Measurements from ENCODE around the gene GORAB. TPM values are rescaled to one million over a fixed set of nuclear protein-coding genes. Genes with fewer than 3 reads are reported as not detected.

Gene GORAB
- total and polyA plus RNA-seq, 9 of the 15 experiments (the other 6 are each of a cell fraction or from before 2014, with no cell fraction given) = 4.4 to 12.9 (median 8.9) TPM

DNA sequence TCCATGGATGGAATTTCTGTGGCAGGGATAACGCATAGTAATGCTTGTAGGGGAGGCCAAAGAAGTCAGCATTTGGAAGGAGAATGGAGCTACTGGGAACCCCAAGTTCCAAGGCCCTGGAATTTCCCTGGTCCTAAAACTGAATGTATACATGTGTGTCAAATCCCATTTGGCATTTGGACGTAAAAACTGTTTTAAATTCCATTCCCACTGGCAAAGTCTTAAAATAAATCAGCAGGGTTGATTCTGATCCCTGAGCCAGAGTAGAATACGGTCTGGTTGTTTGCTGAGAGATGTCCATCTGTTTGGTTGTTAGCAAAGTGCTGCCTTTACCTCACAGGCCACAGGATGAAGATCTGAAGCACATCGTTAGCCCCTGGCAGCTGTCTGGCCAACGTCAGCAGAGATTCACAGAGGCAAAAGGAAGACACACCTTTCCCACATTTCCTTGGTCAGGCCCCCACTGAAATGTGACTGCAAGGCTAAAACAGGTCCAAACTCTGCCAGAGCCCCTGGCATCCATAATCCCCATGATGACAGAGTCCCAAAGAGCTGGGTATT, 62.2 kb downstream of the GORAB start:
- no peak overlapping the region for H3K4me3 ChIP-seq
- no peaks in the 10 kb centered on the region for H3K36me3 ChIP-seq (ENCODE audit: control insufficient read depth, insufficient read depth, low read length)
- 2% methylated on average over 5 of the region's 5 CpGs for WGBS (ENCODE audit: insufficient coverage, low coverage, missing lambda C conversion rate)
- no peak overlapping the region for H3K4me2 ChIP-seq (ENCODE audit: insufficient read depth, low read length)
- no peaks in the 10 kb centered on the region for H3K9me1 ChIP-seq (ENCODE audit: control insufficient read depth, insufficient read depth, low read length)
- POLR2A ChIA-PET = interaction anchor here (0.6 kb wide), 1 partner anchor 799 kb away, joined by 3 read pairs; no protein-coding TSS in a partner anchor
- ATAC-seq = no peak
- H3K4me1 ChIP-seq (replicated peaks in 1 of 2; ENCODE audit: control insufficient read depth in 2 of 2, insufficient read depth in 2 of 2, low read length in 2 of 2) = no peaks in the 10 kb centered on the region
- CTCF ChIA-PET (ENCODE audit: low intra/inter-chr PET ratio) = no interaction called here
- FAIRE-seq = no peak
- no peaks in the 10 kb centered on the region for H4K20me1 ChIP-seq (replicated peaks; ENCODE audit: control insufficient read depth, insufficient read depth, low read length)
- intact Hi-C loops (cut with micrococcal nuclease) (no loop called here), in situ Hi-C loops (cut with MboI) (no loop called here)
- no peak for DNase-seq (ENCODE audit: extremely low read depth in 1 of 4, low spot score in 3 of 4)
- no peak overlapping the region for H2AFZ ChIP-seq (ENCODE audit: low read depth, low read length)
- no TSS peak for BruUV-seq (replicated peaks)
- no peaks in the 10 kb centered on the region for H3K79me2 ChIP-seq (ENCODE audit: control insufficient read depth, insufficient read depth, low read length)
- H3K9ac ChIP-seq (ENCODE audit: insufficient read depth in 1 of 2, low read depth in 2 of 2, low read length in 2 of 2) = no peak overlapping the region
- H3K27me3 ChIP-seq (ENCODE audit: control insufficient read depth in 2 of 2, insufficient read depth in 2 of 2, low read length in 2 of 2) = no peaks in the 10 kb centered on the region
- H3K9me3 ChIP-seq (replicated peaks; ENCODE audit: control insufficient read depth, insufficient read depth, low read depth, low read length) = 0 out of 2 replicates have a peak, but pooled peaks cover 2% of the 10 kb centered on the region
- TF ChIP-seq, protein P1, sequence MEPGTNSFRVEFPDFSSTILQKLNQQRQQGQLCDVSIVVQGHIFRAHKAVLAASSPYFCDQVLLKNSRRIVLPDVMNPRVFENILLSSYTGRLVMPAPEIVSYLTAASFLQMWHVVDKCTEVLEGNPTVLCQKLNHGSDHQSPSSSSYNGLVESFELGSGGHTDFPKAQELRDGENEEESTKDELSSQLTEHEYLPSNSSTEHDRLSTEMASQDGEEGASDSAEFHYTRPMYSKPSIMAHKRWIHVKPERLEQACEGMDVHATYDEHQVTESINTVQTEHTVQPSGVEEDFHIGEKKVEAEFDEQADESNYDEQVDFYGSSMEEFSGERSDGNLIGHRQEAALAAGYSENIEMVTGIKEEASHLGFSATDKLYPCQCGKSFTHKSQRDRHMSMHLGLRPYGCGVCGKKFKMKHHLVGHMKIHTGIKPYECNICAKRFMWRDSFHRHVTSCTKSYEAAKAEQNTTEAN (CRISPR knock-in tag; IDR thresholded peaks at IDR 0.05) = no peak
- TF ChIP-seq MCM3 (IDR thresholded peaks at IDR 0.05) = no peak
- no peak for TF ChIP-seq ZFP30 (CRISPR knock-in tag; IDR thresholded peaks at IDR 0.05; ENCODE audit: borderline replicate concordance)
- no peak overlapping the region for H3K27ac ChIP-seq (ENCODE audit: extremely low read depth, low read depth, low read length)

DNA sequence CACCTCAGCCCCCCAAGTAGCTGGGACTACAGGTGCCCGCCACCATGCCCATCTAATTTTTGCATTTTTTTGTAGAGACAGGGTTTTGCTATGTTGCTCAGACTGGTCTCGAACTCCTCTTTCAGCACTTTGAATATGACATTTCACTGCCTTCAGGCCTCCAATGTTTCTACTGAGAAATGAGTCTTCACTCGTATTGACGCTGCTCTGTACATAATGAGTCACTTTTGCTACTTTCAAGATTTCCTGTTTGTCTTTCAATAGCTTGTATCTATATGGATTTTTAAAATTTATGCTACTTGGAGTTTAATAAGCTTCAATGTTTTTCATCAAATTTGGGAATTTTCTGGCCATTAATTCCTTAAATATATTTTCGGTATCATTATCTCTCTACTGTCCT, 64.7 kb downstream of the GORAB start:
- H3K9me1 ChIP-seq (ENCODE audit: control insufficient read depth, insufficient read depth, low read length) = no peaks in the 10 kb centered on the region
- DNase-seq (ENCODE audit: extremely low read depth in 1 of 4, low spot score in 3 of 4) (no peak), FAIRE-seq (no peak), ATAC-seq (no peak)
- BruUV-seq (replicated peaks) = no TSS peak
- no peaks in the 10 kb centered on the region for H3K4me1 ChIP-seq (replicated peaks in 1 of 2; ENCODE audit: control insufficient read depth in 2 of 2, insufficient read depth in 2 of 2, low read length in 2 of 2)
- POLR2A ChIA-PET = no interaction called here
- no peak overlapping the region for H2AFZ ChIP-seq (ENCODE audit: low read depth, low read length)
- intact Hi-C loops (cut with micrococcal nuclease) (no loop called here), in situ Hi-C loops (cut with MboI) (no loop called here)
- H3K4me2 ChIP-seq (ENCODE audit: insufficient read depth, low read length) = no peak overlapping the region
- H3K27me3 ChIP-seq (ENCODE audit: control insufficient read depth in 2 of 2, insufficient read depth in 2 of 2, low read length in 2 of 2) = no peaks in the 10 kb centered on the region
- H3K4me3 ChIP-seq = no peak overlapping the region
- H3K9ac ChIP-seq (ENCODE audit: insufficient read depth in 1 of 2, low read depth in 2 of 2, low read length in 2 of 2) = no peak overlapping the region
- no peaks in the 10 kb centered on the region for H3K36me3 ChIP-seq (ENCODE audit: control insufficient read depth, insufficient read depth, low read length)
- CTCF ChIA-PET (ENCODE audit: low intra/inter-chr PET ratio) = no interaction called here
- H3K79me2 ChIP-seq (ENCODE audit: control insufficient read depth, insufficient read depth, low read length) = no peaks in the 10 kb centered on the region
- 0% methylated on average over 5 of the region's 5 CpGs for WGBS (ENCODE audit: insufficient coverage, low coverage, missing lambda C conversion rate)
- H3K27ac ChIP-seq (ENCODE audit: extremely low read depth, low read depth, low read length) = no peak overlapping the region
- 0 out of 2 replicates have a peak, but pooled peaks cover 2% of the 10 kb centered on the region for H3K9me3 ChIP-seq (replicated peaks; ENCODE audit: control insufficient read depth, insufficient read depth, low read depth, low read length)
- H4K20me1 ChIP-seq (replicated peaks; ENCODE audit: control insufficient read depth, insufficient read depth, low read length) = no peaks in the 10 kb centered on the region
- TF ChIP-seq NR4A1 (CRISPR knock-in tag; IDR thresholded peaks at IDR 0.05) = no peak
- TF ChIP-seq NR4A1 (tag; IDR thresholded peaks at IDR 0.05) = no peak
- TF ChIP-seq, protein P2, sequence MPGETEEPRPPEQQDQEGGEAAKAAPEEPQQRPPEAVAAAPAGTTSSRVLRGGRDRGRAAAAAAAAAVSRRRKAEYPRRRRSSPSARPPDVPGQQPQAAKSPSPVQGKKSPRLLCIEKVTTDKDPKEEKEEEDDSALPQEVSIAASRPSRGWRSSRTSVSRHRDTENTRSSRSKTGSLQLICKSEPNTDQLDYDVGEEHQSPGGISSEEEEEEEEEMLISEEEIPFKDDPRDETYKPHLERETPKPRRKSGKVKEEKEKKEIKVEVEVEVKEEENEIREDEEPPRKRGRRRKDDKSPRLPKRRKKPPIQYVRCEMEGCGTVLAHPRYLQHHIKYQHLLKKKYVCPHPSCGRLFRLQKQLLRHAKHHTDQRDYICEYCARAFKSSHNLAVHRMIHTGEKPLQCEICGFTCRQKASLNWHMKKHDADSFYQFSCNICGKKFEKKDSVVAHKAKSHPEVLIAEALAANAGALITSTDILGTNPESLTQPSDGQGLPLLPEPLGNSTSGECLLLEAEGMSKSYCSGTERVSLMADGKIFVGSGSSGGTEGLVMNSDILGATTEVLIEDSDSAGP (CRISPR knock-in tag; IDR thresholded peaks at IDR 0.05) = no peak
- TF ChIP-seq MYBL2 (IDR thresholded peaks at IDR 0.05; ENCODE audit: low read depth) = no peak
- TF ChIP-seq MYBL2 (CRISPR knock-in tag; IDR thresholded peaks at IDR 0.05; ENCODE audit: borderline replicate concordance) = no peak
- no peak for TF ChIP-seq SMAD4 (CRISPR knock-in tag; conservative IDR thresholded peaks at IDR 0.05)
- no peak for TF ChIP-seq POLR2AphosphoS2 (IDR thresholded peaks at IDR 0.05; ENCODE audit: low read length)
- no peak for TF ChIP-seq SIN3B (IDR thresholded peaks at IDR 0.05; ENCODE audit: low read depth)
- TF ChIP-seq ZNF23 (CRISPR knock-in tag; IDR thresholded peaks at IDR 0.05) = no peak
- TF ChIP-seq TEAD1 (CRISPR knock-in tag; IDR thresholded peaks at IDR 0.05) = no peak
- no peak for TF ChIP-seq GATAD2A (IDR thresholded peaks at IDR 0.05)
- TF ChIP-seq MYC (IDR thresholded peaks at IDR 0.05; ENCODE audit: low read depth, low read length) = no peak
- no peak for TF ChIP-seq MYC (CRISPR knock-in tag; IDR thresholded peaks at IDR 0.05; ENCODE audit: borderline replicate concordance, low read depth)

Measured in K562 (cell line).